PC-9 (cell line): ENCODE measurements around the gene RASSF4. TPM values are rescaled to one million over a fixed set of nuclear protein-coding genes. Genes with fewer than 3 reads are reported as not detected.

Experiments used
- BruUV-seq: library from RNA; stranded (reverse); fragments of 400-500 nt; replicated peaks from 2 replicates; lab custom pipeline; 2021; lab: Mats Ljungman, UMichigan
- CTCF ChIA-PET: fragments of 300-600 bp; sonication (Branson Sonifier 250); formaldehyde crosslinking; loops from one replicate; lab custom pipeline; 2022; ENCODE audit warnings: antibody characterized with exemption; lab: Charles Lee
- POLR2A ChIA-PET: fragments of 300-600 bp; sonication (Branson Sonifier 250); formaldehyde crosslinking; loops from one replicate; lab custom pipeline; 2022; ENCODE audit warnings: antibody characterized with exemption; ENCODE audit not compliant: unreplicated experiment; lab: Charles Lee
- DNase-seq, 2 experiments: peaks; one replicate each; pipeline versions ENCODE4 v3.0.0 to v3.0.0-alpha.2; 2015 to 2022; ENCODE audit warnings: mixed read lengths in 1 of 2
- H2AFZ ChIP-seq: fragments of 200-600 bp; sonication (generic); 2 replicates; pipeline ENCODE4 v1.8.1; 2017; ENCODE audit warnings: antibody characterized with exemption
- H3F3A ChIP-seq: fragments of 200-600 bp; sonication (generic); 2 replicates; pipeline ENCODE4 v1.8.1; 2017; ENCODE audit warnings: antibody characterized with exemption, mild to moderate bottlenecking, low read depth; ENCODE audit not compliant: insufficient read depth
- H3K27ac ChIP-seq: fragments of 200-600 bp; sonication (generic); 2 replicates; pipeline ENCODE4 v1.6.1; 2016; ENCODE audit warnings: mixed run types
- H3K27me3 ChIP-seq: fragments of 200-600 bp; sonication (generic); 2 replicates; pipeline ENCODE4 v1.6.1; 2016; ENCODE audit warnings: low read depth, mixed run types; ENCODE audit not compliant: insufficient read depth
- H3K36me3 ChIP-seq: fragments of 200-600 bp; sonication (generic); 2 replicates; pipeline ENCODE4 v1.6.1; 2016; ENCODE audit warnings: low read depth, mixed run types
- H3K4me1 ChIP-seq: fragments of 200-600 bp; sonication (generic); replicated peaks from 2 replicates; pipeline ENCODE4 v1.6.1; 2016; ENCODE audit warnings: mixed run types; ENCODE audit not compliant: insufficient read depth
- H3K4me2 ChIP-seq: fragments of 200-600 bp; sonication (generic); 2 replicates; pipeline ENCODE4 v1.6.1; 2017; ENCODE audit warnings: mixed run types
- H3K4me3 ChIP-seq: fragments of 200-600 bp; sonication (generic); 2 replicates; pipeline ENCODE4 v1.6.1; 2016; ENCODE audit warnings: mixed run types
- H3K79me2 ChIP-seq: fragments of 200-600 bp; sonication (generic); 2 replicates; pipeline ENCODE4 v1.6.1; 2017; ENCODE audit warnings: low read depth, mixed run types
- H3K9me2 ChIP-seq: fragments of 200-600 bp; sonication (generic); 2 replicates; pipeline ENCODE4 v1.8.1; 2017; ENCODE audit warnings: mild to moderate bottlenecking; ENCODE audit not compliant: insufficient read depth
- H3K9me3 ChIP-seq: fragments of 200-600 bp; sonication (generic); 2 replicates; pipeline ENCODE4 v1.8.1; 2016; ENCODE audit warnings: low read depth; ENCODE audit not compliant: insufficient read depth
- H4K20me1 ChIP-seq: fragments of 200-600 bp; sonication (generic); 2 replicates; pipeline ENCODE4 v1.8.1; 2017; ENCODE audit not compliant: insufficient read depth
- EZH2 ChIP-seq: fragments of 200-600 bp; sonication (generic); IDR thresholded peaks from 2 replicates; pipeline ENCODE4 v1.8.0; 2017; ENCODE audit warnings: antibody characterized with exemption, low read depth
- intact Hi-C: fragments of 100-400 bp; cut with micrococcal nuclease; formaldehyde crosslinking; loops from one replicate; pipeline ENCODE4 v1.10.0; 2022; ENCODE audit not compliant: unreplicated experiment
- total RNA-seq: library from RNA; stranded (reverse); gene quantifications from 2 replicates; pipeline ENCODE4 v1.2.3, GENCODE V29; 2021
- TF ChIP-seq, protein P1 (sequence below): fragments of 200-600 bp; sonication (generic); conservative IDR thresholded peaks from 2 replicates; pipeline ENCODE4 v1.6.1; 2017; ENCODE audit warnings: mixed run types, antibody characterized with exemption, mild to moderate bottlenecking, moderate library complexity

RASSF4 gene
- total RNA-seq, 1 experiment from 2014 or later: 6.5 TPM

- Histone ChIP-seq H3K9me2 (no peaks in the 10 kb centered on the region), H3K27me3 (0 out of 2 replicates have a peak, but pooled peaks cover 10% of the 10 kb centered on the region), H3K4me2 (no peak overlapping the region), H3K79me2 (no peaks in the 10 kb centered on the region), H3K4me1 (no peaks in the 10 kb centered on the region), H3F3A (no peaks in the 10 kb centered on the region), H3K36me3 (no peaks in the 10 kb centered on the region), H2AFZ (no peak overlapping the region), H3K4me3 (no peak overlapping the region), H3K27ac (no peak overlapping the region), H4K20me1 (no peaks in the 10 kb centered on the region), H3K9me3 (no peaks in the 10 kb centered on the region)
- BruUV-seq: no TSS peak
- ChIA-PET CTCF (no interaction called here), POLR2A (interaction anchor here (0.7 kb wide), 1 partner anchor 1253 kb away, joined by 7 read pairs; no protein-coding TSS in a partner anchor)
- DNase-seq: no peak
- intact Hi-C loops: no loop called here
- no peak for TF ChIP-seq EZH2
- TF ChIP-seq, protein P1, sequence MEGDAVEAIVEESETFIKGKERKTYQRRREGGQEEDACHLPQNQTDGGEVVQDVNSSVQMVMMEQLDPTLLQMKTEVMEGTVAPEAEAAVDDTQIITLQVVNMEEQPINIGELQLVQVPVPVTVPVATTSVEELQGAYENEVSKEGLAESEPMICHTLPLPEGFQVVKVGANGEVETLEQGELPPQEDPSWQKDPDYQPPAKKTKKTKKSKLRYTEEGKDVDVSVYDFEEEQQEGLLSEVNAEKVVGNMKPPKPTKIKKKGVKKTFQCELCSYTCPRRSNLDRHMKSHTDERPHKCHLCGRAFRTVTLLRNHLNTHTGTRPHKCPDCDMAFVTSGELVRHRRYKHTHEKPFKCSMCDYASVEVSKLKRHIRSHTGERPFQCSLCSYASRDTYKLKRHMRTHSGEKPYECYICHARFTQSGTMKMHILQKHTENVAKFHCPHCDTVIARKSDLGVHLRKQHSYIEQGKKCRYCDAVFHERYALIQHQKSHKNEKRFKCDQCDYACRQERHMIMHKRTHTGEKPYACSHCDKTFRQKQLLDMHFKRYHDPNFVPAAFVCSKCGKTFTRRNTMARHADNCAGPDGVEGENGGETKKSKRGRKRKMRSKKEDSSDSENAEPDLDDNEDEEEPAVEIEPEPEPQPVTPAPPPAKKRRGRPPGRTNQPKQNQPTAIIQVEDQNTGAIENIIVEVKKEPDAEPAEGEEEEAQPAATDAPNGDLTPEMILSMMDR: no peak
Observed at GRCh38 chr10:44929356-44930255, 30.0 kb upstream of the RASSF4 start.

GRCh38 chr10:44930904-44931620, 28.5 kb upstream of the RASSF4 start:
- DNase-seq: no peak
- BruUV-seq: no TSS peak
- H3K4me2 ChIP-seq: no peak overlapping the region
- intact Hi-C loops: no loop called here
- no peaks in the 10 kb centered on the region for H3K79me2 ChIP-seq
- H3K36me3 ChIP-seq: no peaks in the 10 kb centered on the region
- no peaks in the 10 kb centered on the region for H3K9me2 ChIP-seq
- H3K9me3 ChIP-seq: no peaks in the 10 kb centered on the region
- ChIA-PET CTCF (interaction anchor here (0.6 kb wide), 1 partner anchor 140 kb away, joined by 8 read pairs; no protein-coding TSS in a partner anchor), POLR2A (no interaction called here)
- no peak overlapping the region for H3K4me3 ChIP-seq
- no peak overlapping the region for H3K27ac ChIP-seq
- 0 out of 2 replicates have a peak, but pooled peaks cover 6% of the 10 kb centered on the region for H3K27me3 ChIP-seq
- H3F3A ChIP-seq: no peaks in the 10 kb centered on the region
- TF ChIP-seq, protein P1: no peak
- no peak for TF ChIP-seq EZH2
- H3K4me1 ChIP-seq: no peaks in the 10 kb centered on the region
- H4K20me1 ChIP-seq: no peaks in the 10 kb centered on the region
- H2AFZ ChIP-seq: no peak overlapping the region
